ENCODE data around the gene SEPTIN5.

The SEPTIN5 gene

GRCh38 chr22:19669570-19669969 is 44.7 kb upstream of the SEPTIN5 start:
- H3K4me2 ChIP-seq (ENCODE audit: low read depth, low read length, poor library complexity, severe bottlenecking): no peak overlapping the region
- H3K4me3 ChIP-seq (ENCODE audit: low read length, poor library complexity, severe bottlenecking): no peak overlapping the region
- H3F3A ChIP-seq (ENCODE audit: low read depth): no peaks in the 10 kb centered on the region
- no peak overlapping the region for H3K9ac ChIP-seq (ENCODE audit: low read depth, low read length, poor library complexity, severe bottlenecking)
- H3K36me3 ChIP-seq (ENCODE audit: insufficient read depth, low read length): no peaks in the 10 kb centered on the region
- no peaks in the 10 kb centered on the region for H3K79me2 ChIP-seq (ENCODE audit: insufficient read depth, low read length)
- H3K9me3 ChIP-seq (ENCODE audit: insufficient read depth, low read depth, low read length): no peaks in the 10 kb centered on the region
- H2AFZ ChIP-seq (ENCODE audit: low read length): no peak overlapping the region
- H4K20me1 ChIP-seq (ENCODE audit: insufficient read depth, low read length, poor library complexity, severe bottlenecking): no peaks in the 10 kb centered on the region
- no peaks in the 10 kb centered on the region for H3K4me1 ChIP-seq (ENCODE audit: insufficient read depth, low read length, poor library complexity, severe bottlenecking)
- H3K9me2 ChIP-seq (replicated peaks; ENCODE audit: low read depth, low read length): no peaks in the 10 kb centered on the region
- H3K27me3 ChIP-seq (ENCODE audit: insufficient read depth, low read length, poor library complexity, severe bottlenecking): no peaks in the 10 kb centered on the region
- no peak for TF ChIP-seq CTCF (conservative IDR thresholded peaks at IDR 0.05; ENCODE audit: low read length)
- no peak for TF ChIP-seq EZH2phosphoT487 (IDR thresholded peaks at IDR 0.05; ENCODE audit: borderline replicate concordance)

DNA sequence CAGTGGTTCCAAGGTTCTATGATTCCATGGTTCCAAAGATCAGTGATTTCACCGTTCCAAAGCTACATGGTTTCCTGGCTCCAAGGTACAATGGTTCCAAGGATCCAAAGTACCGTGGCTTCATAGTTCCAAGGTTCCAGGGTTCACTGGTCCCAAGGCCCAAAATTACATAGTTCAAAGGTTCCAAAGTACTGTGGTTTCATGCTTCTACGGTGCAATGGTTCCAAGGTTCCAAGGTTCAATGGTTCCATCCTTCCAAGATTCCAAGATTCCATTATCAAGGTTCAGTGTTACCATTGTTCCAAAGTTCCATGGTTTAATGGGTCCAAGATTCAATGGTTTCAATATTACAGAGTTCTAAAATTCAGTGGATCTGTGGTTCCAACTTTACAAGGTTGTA is 43.0 kb upstream of the SEPTIN5 start:
- H3K9me3 ChIP-seq (ENCODE audit: insufficient read depth, low read depth, low read length): no peaks in the 10 kb centered on the region
- H3K36me3 ChIP-seq (ENCODE audit: insufficient read depth, low read length): no peaks in the 10 kb centered on the region
- no peak for TF ChIP-seq EZH2phosphoT487 (IDR thresholded peaks at IDR 0.05; ENCODE audit: borderline replicate concordance)
- TF ChIP-seq CTCF (conservative IDR thresholded peaks at IDR 0.05; ENCODE audit: low read length): no peak
- no peaks in the 10 kb centered on the region for H4K20me1 ChIP-seq (ENCODE audit: insufficient read depth, low read length, poor library complexity, severe bottlenecking)
- H2AFZ ChIP-seq (ENCODE audit: low read length): no peak overlapping the region
- no peaks in the 10 kb centered on the region for H3K79me2 ChIP-seq (ENCODE audit: insufficient read depth, low read length)
- H3K27me3 ChIP-seq (ENCODE audit: insufficient read depth, low read length, poor library complexity, severe bottlenecking): no peaks in the 10 kb centered on the region
- H3F3A ChIP-seq (ENCODE audit: low read depth): no peaks in the 10 kb centered on the region
- H3K9ac ChIP-seq (ENCODE audit: low read depth, low read length, poor library complexity, severe bottlenecking): no peak overlapping the region
- H3K4me2 ChIP-seq (ENCODE audit: low read depth, low read length, poor library complexity, severe bottlenecking): no peak overlapping the region
- no peak overlapping the region for H3K4me3 ChIP-seq (ENCODE audit: low read length, poor library complexity, severe bottlenecking)
- H3K9me2 ChIP-seq (replicated peaks; ENCODE audit: low read depth, low read length): no peaks in the 10 kb centered on the region
- no peaks in the 10 kb centered on the region for H3K4me1 ChIP-seq (ENCODE audit: insufficient read depth, low read length, poor library complexity, severe bottlenecking)

- H3K27me3 ChIP-seq (ENCODE audit: insufficient read depth, low read length, poor library complexity, severe bottlenecking): no peaks in the 10 kb centered on the region
Observed at GRCh38 chr22:19672054-19672776, 42.1 kb upstream of the SEPTIN5 start.

More at GRCh38 chr22:19672054-19672776, 42.1 kb upstream of the SEPTIN5 start:
- Histone ChIP-seq H3F3A (ENCODE audit: low read depth) (no peaks in the 10 kb centered on the region), H3K9ac (ENCODE audit: low read depth, low read length, poor library complexity, severe bottlenecking) (no peak overlapping the region), H3K4me3 (ENCODE audit: low read length, poor library complexity, severe bottlenecking) (no peak overlapping the region), H2AFZ (ENCODE audit: low read length) (no peak overlapping the region), H3K9me2 (replicated peaks; ENCODE audit: low read depth, low read length) (no peaks in the 10 kb centered on the region), H3K4me2 (ENCODE audit: low read depth, low read length, poor library complexity, severe bottlenecking) (no peak overlapping the region), H3K4me1 (ENCODE audit: insufficient read depth, low read length, poor library complexity, severe bottlenecking) (no peaks in the 10 kb centered on the region), H3K36me3 (ENCODE audit: insufficient read depth, low read length) (no peaks in the 10 kb centered on the region), H3K79me2 (ENCODE audit: insufficient read depth, low read length) (no peaks in the 10 kb centered on the region), H4K20me1 (ENCODE audit: insufficient read depth, low read length, poor library complexity, severe bottlenecking) (no peaks in the 10 kb centered on the region), H3K9me3 (ENCODE audit: insufficient read depth, low read depth, low read length) (no peaks in the 10 kb centered on the region)
- TF ChIP-seq EZH2phosphoT487 (IDR thresholded peaks at IDR 0.05; ENCODE audit: borderline replicate concordance) (no peak), CTCF (conservative IDR thresholded peaks at IDR 0.05; ENCODE audit: low read length) (no peak)
